Midbrain (tissue), 1 donor: Measurements from ENCODE around the gene USH1G.

Source experiments
- DNase-seq: peaks from one replicate; lab custom pipeline; 2025; lab: John Stamatoyannopoulos, UW

The USH1G gene

GRCh38 chr17:74954115-74954514 lies 31.1 kb upstream of the USH1G start:
- DNase-seq: no peak

GRCh38 chr17:74953134-74953687 lies 30.2 kb upstream of the USH1G start:
- DNase-seq: no peak

- DNase-seq: no peak
Measured at GRCh38 chr17:74952431-74953133, 29.5 kb upstream of the USH1G start.

DNA sequence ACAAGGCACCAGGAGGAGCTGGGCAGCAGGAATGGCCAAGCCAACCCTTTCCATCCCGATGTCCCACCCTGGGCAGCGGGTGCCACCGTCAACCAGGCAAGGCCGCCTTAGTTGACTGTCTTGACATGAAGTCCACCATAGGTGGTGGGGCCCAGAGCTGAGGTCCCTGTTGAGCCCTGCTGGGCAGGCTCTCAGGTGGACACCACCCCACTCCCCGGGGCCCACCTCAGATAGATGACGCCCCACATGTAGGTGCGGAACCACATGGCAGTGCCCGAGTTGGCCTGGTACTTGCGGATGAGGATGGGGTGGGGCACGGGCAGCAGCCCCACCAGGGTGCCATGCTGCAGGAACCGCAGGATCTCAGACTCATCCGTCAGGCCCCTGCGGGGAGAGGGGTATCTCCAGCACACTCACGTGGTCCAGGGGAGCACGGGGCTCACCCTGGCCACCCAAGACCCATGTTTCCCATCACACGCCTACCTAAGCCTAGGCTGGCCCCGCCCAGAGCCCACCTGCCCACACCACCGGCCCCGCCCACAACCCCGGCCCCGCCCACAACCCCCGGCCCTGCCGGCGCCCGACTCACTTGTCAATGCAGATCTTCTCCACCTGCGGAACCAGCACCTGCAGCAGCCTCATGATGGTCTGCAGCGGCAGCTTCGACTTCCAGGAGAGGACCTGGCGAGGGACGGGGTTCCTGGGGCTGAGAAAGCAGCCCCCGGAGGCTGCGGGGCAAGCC lies 28.8 kb upstream of the USH1G start:
- DNase-seq: no peak

- no peak for DNase-seq
Measured at GRCh38 chr17:74951065-74951464, 28.0 kb upstream of the USH1G start.

- DNase-seq: no peak
Measured at GRCh38 chr17:74950207-74950606, 27.2 kb upstream of the USH1G start.

- no peak for DNase-seq
Measured at GRCh38 chr17:74949455-74950115, 26.5 kb upstream of the USH1G start.

DNA sequence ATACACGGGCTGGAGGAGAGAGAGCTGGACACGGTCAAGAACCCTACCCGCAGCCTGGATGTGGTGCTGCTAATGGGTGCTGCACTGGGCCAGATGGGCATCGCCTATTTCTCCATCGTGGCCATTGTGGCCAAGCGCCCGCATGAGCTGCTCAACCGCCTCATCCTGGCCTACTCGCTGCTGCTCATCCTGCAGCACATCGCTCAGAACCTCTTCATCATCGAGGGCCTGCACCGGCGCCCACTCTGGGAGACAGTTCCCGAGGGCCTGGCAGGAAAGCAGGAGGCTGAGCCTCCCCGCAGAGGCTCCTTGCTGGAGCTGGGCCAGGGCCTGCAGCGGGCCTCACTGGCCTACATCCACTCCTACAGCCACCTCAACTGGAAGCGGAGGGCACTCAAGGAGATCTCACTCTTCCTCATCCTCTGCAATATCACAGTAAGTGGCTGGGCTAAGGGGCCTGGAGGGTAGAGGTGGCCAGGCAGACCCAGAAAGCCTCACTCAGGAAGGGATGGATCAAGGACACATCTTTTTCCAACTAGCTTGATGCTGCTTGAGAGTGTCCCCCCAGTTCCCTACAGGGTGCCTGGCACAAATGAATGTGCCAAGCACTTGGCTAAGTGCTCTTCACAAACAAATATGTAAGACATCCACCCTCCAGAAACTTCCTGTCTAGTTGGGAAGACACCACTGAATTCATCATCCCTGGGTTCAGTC lies 24.1 kb upstream of the USH1G start:
- DNase-seq: no peak

GRCh38 chr17:74946641-74947040 lies 23.6 kb upstream of the USH1G start:
- no peak for DNase-seq

DNA sequence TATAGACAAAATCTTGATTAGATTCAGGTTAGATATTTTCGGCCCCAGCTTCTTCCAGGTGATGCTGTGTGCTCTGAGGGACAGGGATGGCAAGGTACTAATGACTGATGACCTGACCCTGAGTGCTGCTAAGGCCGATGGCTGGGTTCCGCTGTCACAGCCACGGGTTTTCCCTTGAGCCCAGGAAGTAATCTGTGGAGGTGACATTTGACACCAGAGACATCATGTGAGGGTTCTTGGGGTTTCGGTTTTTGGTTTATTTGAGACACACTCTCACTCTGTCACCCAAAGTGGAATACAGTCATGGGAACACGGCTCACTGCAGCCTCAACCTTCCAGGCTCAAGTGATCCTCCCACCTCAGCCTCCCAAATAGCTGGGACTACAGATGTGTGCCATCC lies 22.5 kb upstream of the USH1G start:
- no peak for DNase-seq

DNA sequence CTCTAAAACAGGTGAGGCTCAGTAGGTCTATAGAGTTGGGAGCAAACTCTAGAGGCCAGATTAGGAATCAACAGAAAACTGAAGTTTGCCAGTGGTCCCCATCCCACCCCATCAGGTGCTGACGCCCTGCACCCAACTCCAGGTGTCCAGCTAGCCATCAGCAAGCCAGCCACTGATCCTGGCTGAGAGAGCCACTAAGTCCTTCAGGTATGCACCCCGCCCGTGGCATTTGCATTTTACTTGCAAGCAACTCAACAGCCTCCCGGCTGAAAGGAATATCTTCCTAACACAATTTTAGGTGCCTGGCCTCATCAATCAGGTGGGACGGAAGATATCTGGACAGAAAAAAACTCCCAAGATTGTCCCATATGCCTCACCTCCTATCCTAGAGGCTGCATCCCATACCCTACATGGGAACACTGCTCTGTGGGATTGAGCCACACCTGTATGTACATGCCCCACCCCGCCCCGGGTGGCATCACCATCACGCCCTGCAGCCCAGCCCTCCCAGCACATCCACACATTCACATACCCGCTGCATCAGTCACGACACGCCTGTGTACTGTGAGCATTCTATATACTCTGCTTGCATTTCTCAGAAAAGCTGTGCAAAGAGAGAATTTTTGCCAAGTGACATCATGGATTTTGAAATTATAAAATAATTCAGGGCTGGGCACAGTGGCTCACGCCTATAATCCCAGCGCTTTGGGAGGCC lies 20.9 kb upstream of the USH1G start:
- DNase-seq: no peak

DNA sequence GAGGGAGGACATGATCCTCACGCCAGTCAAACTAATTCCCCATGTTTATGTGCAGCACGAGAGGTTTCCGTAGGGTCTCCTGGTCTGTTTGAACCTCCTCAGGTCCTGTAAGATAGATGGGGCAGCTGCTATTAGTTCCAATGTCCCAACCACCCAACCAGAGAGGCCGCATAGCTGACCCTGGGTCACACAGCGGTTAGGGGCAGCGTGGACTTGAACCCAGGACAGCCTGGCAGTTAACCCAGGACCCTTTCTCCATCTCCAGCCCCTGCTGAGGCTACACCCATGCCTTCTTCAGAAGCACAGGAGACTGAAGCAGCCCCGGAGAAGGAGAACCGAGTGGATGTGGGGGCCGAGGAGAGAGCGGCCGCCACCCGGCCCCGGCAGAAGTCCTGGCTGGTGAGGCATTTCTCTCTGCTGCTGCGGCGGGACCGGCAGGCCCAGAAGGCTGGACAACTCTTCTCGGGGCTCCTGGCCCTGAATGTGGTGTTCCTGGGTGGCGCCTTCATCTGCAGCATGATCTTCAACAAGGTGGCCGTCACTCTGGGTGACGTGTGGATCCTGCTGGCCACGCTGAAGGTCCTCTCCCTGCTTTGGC lies 18.2 kb upstream of the USH1G start:
- DNase-seq: no peak

DNA sequence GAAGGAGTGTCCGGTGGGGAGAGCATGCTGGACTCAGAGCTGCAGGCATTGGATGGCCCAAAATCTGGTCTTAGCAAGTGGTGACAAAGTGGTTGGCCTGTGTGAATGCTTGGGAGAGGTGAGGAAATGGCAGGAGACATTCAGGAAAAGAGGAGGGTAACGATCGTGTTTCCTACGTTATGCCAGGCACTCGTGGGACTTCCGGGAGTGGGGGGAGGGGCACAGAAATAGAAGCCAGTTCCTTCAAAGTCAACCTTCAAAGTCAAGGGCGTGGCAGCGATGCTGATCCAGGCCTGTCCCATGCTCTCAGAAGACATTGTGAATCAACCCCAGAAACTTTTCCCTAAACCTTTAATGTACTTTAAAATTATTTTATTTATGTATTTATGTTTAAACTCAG lies 16.5 kb upstream of the USH1G start:
- no peak for DNase-seq

DNA sequence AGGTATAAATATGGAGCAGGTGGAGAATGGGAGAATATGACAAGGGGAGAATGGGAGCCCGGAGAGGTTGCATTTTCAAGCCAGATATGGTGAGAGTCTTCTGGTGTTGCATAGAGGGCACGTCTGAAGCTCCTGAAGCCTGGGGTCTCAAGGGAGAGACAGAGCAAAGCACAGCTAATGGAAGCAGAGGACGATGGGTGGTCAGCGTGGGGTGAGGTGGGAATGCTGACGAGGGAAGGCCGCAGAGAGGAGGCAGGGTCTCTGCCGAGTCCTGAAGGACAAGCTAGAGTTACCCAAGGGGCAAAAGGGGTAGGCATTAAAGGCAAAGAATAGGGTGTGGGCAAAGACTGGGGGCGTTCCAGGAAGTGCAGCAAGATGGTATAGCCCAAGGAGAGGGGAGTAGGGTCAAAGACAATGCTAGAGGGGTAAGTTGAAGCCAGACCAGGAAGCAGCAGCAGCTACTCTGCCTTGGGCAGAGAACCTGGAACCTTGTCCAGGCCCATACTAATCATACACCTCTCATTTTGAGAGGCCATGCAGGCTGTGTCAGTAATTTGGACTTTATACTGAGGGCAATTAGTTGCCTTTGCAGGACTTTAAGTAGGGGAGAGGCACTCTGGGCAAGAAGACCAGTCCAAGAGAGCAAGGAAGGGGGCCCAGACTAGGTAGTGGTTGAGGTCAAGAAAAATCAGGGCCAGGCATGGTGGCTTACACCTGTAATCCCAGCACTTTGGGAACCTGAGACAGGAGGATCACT lies 15.3 kb upstream of the USH1G start:
- DNase-seq: no peak

DNA sequence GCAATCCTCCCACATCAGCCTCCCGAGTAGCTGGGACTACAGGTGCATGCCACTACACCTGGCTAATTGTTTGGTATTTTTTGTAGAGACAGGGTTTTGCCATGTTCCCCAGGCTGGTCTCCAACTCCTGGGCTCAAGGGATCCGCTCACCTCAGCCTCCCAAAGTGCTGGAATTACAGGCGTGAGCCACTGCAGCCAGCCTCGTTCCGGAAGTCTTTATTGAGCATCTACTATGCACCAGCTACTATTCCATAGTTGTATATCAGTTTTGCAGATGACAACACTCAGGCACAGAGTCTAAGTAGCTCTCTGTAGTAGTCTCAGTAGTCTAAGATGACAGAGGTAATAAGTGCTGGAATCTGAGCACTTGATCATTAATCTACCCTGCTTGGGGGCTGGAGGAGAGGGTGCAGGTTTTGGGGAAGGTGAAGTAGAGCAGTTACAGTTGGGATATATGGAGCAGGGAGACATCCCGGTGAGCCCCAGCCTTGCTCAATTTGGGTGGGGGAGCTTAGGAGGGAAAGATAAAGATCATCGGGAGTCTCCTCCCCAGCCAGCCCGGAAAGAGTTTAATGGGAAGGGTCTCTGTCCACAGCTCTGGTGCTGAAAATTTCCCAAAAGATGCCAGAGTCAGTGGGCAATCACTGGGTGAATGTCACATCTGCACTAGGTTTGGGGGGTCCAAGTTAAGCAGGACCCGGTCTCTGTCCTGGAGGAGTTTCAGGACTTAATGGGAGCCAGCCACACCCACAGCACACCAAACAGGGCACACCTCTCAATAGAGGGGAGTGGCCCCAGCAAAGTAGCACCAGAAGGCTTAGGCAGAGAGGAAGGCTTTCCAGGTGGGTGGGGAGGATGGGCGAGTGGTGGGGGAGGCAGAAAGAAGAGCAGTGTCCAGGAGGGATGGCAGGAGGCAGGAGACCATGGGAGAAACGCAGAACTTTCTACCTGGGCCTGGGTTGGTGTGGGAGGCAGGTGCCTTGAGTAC lies 14.3 kb upstream of the USH1G start:
- DNase-seq: no peak

DNA sequence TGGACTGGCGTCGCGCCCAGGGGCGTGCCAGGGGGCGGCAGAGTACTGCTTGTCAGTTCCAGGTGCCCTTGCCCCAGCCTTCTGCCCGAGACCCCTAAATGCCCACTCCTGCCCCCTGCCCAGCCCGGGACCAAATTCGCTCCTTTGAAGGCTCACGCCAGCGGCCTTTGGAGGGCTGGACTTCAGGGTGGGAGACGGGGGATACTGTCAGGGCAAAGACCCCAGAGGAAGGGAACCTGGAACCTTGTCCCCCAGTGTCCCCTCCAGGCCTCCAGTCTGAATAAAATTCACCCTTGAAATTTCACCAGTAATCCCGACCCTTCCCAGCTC lies 13.4 kb upstream of the USH1G start:
- no peak for DNase-seq

DNA sequence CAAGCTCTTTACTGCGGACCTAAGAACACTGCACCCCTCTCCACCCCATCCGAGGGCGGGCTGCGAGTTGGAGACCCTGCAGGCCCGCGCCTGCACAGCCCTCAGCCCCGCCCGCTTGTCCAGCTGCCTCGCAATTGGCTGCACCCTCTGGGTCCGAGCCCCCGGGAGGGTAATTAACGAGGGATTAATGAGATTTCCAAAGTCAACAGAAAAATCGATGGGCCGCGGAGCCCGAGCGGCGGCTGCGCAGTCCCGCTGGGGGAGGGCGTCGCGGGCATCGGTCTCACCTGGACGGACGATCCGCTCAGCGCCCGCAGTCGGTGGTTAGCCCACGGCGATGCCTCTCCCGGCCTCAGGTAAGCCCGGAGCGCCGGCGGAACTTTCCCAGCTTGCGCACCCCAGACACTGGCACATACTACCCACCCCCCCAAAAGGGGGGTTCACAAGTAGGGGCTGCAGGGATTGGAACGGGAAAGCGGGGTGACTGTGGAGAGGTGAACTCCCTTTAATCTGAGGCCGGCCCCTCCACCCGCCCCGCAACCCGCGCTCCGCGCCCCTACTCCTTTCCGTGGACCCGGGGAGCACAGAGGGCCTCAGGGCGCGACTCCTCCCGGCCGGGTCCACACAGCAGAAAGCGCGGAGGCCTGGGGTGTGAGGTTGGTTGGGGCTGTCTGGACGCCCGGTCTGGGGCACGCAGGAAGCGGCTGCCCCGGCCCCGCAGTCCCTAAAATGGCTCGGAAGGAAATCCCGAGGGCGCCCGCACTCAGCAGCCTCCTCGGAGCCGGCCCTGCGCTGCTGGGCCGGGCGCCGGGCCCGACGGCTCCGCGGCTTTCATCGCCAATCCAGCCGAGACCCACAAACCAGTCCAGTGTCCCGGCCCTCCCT lies 12.8 kb upstream of the USH1G start, which contains the start of gene OTOP3:
OTOP3 (plus strand) TSS at position 314 of the 885 bp plus-strand sequence; CDS start at position 338, 24 bp downstream.
- DNase-seq: no peak

DNA sequence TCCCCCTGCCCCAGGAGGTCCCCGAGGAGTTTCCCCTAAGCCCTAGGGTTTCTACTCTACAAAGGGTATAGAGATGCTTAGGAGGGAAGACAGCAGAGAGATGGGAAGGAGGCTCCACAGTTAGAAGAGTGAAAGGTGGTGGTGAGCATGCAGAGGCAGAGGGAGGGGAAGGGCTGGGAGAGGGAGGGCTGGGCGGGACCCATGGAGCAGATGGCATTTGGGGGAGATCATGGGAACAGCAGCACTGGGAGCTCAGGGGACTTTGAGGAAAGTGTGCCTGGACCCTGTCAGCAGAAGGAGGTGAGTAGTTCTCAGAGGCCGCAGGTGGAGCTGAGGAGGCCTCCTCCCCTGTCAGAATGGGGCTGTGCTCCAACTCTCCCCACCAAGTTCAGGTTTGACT lies 12.0 kb upstream of the USH1G start:
- no peak for DNase-seq
